Uterus (tissue), 2 donors: ENCODE results near the gene GABRG3.

ENCODE experiments used
- POLR2A ChIP-seq, 2 donors: fragments of 450-650 bp; IDR thresholded peaks; one replicate each; pipeline ENCODE4 v1.6.1; 2016; ENCODE audit warnings: antibody characterized with exemption in 2 of 2, mild to moderate bottlenecking in 1 of 2, moderate library complexity in 1 of 2
- TF ChIP-seq, protein P1 (sequence below), 4 experiments: fragments of 200-600 bp in 2 of 4; fragments of 450-650 bp in 2 of 4; sonication (generic) in 2 of 4; IDR thresholded peaks; one replicate each; pipeline ENCODE4 v1.5.1; 2016 to 2019; ENCODE audit warnings: antibody characterized with exemption in 4 of 4, mild to moderate bottlenecking in 2 of 4, moderate library complexity in 1 of 4

DNA sequence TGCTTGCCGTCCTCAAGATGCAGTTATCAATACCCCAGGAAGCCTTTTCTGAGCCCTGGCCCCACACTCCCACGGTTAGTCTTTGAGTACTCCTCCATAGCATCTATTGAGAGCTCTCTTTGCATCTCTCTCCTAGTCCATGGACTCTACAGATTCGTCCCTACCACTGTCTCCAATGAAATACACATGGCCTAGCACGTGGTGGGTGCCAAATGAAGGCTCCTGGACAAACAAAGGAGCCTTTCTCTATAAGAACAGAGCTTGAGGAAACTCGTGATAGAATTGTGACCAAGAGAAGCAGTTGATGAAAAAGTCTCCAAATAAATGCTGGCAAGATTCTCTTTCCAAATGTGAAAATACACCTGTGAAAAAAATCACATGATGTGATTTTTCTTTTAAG, 166.1 kb downstream of the GABRG3 start:
- TF ChIP-seq POLR2A (IDR thresholded peaks at IDR 0.05) = no peak
- TF ChIP-seq, protein P1, sequence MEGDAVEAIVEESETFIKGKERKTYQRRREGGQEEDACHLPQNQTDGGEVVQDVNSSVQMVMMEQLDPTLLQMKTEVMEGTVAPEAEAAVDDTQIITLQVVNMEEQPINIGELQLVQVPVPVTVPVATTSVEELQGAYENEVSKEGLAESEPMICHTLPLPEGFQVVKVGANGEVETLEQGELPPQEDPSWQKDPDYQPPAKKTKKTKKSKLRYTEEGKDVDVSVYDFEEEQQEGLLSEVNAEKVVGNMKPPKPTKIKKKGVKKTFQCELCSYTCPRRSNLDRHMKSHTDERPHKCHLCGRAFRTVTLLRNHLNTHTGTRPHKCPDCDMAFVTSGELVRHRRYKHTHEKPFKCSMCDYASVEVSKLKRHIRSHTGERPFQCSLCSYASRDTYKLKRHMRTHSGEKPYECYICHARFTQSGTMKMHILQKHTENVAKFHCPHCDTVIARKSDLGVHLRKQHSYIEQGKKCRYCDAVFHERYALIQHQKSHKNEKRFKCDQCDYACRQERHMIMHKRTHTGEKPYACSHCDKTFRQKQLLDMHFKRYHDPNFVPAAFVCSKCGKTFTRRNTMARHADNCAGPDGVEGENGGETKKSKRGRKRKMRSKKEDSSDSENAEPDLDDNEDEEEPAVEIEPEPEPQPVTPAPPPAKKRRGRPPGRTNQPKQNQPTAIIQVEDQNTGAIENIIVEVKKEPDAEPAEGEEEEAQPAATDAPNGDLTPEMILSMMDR (IDR thresholded peaks at IDR 0.05) = no peak
